NCI-H82 treated with DMSO at 0.1 percent for 48 hours (cell line): ENCODE results near the gene CLK3.

ENCODE experiments used
- DNase-seq: peaks from one replicate; lab custom pipeline; 2025; ENCODE audit not compliant: unreplicated experiment; lab: John Stamatoyannopoulos, UW

CLK3 gene

GRCh38 chr15:74603026-74603788, 12.4 kb upstream of the CLK3 start:
- DNase-seq = no peak

GRCh38 chr15:74603789-74604705, 11.6 kb upstream of the CLK3 start:
- DNase-seq = no peak

- DNase-seq = no peak
Observed at GRCh38 chr15:74604983-74605794, 10.4 kb upstream of the CLK3 start.

GRCh38 chr15:74605795-74606150, 9.9 kb upstream of the CLK3 start:
- no peak for DNase-seq

DNA sequence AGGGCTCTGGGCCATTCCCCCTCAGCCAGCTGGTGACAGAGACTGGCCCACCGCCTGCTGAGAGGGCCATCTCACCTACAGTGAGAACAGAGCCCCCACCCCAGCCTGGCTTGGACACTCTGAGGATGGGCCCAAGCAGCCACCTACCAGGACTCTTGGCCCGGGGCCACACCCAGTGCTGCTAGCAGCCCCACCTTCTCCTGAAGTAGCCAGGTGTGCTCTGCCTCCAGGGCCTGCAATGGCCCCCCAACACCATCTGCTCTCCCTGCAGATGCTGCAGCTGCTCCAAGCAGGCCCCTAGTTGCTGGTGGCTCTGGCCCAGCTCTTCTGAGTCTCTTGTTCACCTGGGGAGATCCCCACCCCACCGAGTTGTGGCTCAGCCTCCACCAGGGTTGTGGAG, 6.8 kb upstream of the CLK3 start:
- no peak for DNase-seq

DNA sequence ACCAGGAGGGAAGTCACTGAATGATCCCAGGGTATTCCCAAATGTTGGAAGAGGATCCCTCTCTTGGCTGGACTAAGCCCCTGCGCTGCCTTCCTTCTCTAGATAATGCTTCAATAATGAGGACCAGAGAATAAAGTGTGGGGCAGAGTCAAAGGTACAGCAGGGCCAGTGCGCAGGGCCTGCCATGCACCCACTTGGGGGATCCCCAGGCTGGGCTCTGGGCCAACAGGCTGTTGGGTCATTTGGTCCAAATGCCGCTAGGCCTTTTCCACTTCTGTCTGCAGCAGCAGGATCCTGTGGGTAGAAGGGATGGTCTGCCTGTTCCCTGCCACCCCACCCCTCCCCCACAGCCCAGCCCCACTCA, 5.7 kb upstream of the CLK3 start:
- no peak for DNase-seq

- DNase-seq = no peak
Observed at GRCh38 chr15:74610302-74610951, 5.2 kb upstream of the CLK3 start.

GRCh38 chr15:74611341-74611740, 4.3 kb upstream of the CLK3 start:
- DNase-seq = no peak

DNA sequence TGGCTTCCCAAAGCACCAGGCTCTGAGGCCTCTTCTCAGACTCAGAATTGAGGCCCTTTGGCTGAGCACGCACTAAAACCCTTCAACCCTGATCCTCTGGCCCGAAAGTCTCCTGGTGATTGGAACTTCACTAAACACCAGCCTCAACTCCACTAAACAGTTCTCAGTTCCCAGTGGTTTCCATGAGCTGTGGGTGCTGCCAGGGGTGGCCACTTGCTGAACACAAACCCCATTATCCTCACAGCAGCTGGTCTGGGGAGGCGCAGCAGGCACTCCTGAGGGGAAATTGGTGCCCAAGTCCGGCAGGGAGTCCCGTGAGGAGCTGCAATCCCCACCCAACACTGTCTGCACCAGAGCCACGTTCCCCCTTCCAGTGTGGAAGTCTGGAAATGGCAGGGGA, 3.8 kb upstream of the CLK3 start:
- DNase-seq = no peak

GRCh38 chr15:74612677-74613076, 3.0 kb upstream of the CLK3 start:
- DNase-seq = no peak

- DNase-seq = no peak
Observed at GRCh38 chr15:74613089-74613952, 2.3 kb upstream of the CLK3 start.

GRCh38 chr15:74613953-74614743, 1.5 kb upstream of the CLK3 start:
- no peak for DNase-seq

DNA sequence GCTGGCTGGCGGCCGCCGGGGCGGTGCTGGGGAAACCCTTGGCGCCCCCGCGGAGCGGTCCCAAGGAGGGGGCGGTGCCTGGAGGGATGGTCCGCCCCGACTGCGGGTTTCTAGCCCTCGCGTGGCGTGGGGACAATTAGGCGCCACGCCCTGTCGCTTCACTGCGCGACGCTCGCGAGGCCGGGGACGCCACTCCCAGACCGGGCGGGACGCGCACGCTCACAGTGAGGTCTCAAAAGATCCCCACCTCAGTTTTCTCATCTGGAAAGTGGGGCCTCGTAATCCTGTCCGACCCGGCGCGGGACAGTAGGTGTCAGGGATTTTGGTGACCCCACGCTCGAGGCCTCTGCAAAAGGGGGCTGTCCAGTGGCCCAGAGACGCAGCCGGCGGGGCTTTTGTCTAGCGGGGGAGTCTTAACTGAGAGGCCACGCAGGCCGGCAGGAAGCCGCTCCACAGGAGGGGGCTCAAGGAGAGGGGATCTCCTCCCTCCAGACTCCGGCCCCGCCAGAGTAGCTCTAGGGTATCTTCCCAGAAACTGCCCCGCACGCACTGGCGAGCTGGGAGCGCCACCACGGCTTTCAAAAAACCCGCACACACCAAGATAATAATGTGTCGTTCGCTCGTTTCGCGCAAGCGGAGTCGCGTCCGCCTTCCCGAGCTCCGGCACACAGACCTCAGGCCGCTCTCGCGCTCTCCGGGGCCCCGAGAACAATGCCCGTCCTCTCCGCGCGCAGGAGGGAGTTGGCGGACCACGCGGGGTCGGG, 710 bp upstream of the CLK3 start:
- DNase-seq = peak; percentile 42

DNA sequence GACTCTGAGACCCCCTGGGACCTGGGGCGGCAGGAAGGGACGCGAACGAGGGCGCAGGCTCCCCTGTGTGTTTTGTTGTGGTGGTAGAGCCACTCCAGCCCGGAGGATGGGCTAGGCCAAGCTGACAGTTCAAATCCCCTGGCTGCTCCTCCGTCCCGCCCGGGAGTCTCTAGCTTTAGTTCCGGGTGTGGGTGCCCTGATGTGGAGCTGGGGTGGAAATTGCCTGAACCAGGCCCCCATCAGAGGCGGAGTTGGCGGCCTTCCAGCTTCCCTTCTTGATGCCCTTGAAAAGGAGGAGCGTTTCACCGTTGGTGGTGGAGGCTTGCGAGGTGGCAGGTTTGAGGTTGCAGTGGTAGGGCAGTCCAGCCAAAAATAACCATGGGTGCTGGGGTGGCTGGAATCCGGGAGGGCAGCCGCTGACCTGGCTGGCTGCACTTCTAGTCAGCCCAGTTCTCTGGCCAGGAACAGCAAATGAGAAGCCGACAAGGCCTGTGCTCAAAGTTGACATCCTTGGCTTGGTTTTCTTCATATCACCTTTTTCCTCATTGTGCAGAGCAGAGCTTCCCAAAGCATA, 817 bp downstream of the CLK3 start:
- no peak for DNase-seq

- DNase-seq = no peak
Observed at GRCh38 chr15:74616996-74617395, 1.4 kb downstream of the CLK3 start.

DNA sequence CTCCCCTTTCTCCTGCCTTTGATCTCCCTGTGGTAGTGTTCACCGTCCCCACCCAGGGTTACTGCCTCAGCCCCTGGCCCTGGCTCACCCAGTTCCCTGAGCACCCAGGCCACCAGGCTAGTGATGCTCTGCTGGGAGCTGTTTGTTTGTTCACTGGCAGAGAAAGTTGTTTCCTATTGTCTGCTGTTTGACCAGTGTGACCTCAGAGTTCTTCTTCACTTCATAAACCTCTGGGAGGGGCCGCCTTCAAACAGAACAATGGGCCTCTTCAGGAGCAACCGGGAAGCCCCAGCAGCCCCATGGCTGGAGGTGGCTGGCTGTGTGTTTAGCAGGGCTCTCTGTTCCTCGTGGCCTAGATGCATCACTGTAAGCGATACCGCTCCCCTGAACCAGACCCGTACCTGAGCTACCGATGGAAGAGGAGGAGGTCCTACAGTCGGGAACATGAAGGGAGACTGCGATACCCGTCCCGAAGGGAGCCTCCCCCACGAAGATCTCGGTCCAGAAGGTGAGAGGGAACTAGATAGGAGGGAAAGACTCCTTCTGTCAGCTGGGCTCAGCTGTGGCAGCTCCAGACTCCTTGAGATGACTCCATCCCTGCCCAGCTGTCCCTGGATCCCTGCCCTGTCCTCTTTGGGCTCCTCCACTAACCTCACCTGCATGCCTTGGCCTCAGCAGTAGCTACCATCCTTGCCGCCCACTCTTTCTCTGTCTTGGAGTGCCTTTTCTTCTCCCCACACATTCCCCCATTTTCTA, 3.4 kb downstream of the CLK3 start:
- DNase-seq = no peak

- no peak for DNase-seq
Observed at GRCh38 chr15:74619916-74620635, 4.4 kb downstream of the CLK3 start.
